OCI-LY3 (cell line): ENCODE data around the gene COMMD10.

Experiments used
- H2AFZ ChIP-seq: fragments of 200-600, 300-600 bp; shearing (Covaris generic); 2 replicates; pipeline ENCODE4 v1.6.0; 2014; ENCODE audit warnings: antibody characterized with exemption, low read depth, low read length
- H3K27ac ChIP-seq: fragments of 200-600, 300-600 bp; sonication (generic); 2 replicates; pipeline ENCODE4 v1.5.1; 2014; ENCODE audit warnings: mild to moderate bottlenecking, low read length, moderate library complexity, mixed read lengths
- H3K27me3 ChIP-seq: fragments of 200-600, 300-600 bp; sonication (generic); 2 replicates; pipeline ENCODE4 v1.6.1; 2014; ENCODE audit warnings: low read depth, low read length, mixed read lengths
- H3K36me3 ChIP-seq: fragments of 200-600, 300-600 bp; sonication (generic); replicated peaks from 2 replicates; pipeline ENCODE3; 2014; ENCODE audit warnings: low read depth, low read length, mixed read lengths
- H3K4me1 ChIP-seq: fragments of 300-600, 200-600 bp; sonication (generic); 2 replicates; pipeline ENCODE4 v1.6.1; 2014; ENCODE audit warnings: low read length, mixed read lengths
- H3K4me2 ChIP-seq: fragments of 200-600, 300-600 bp; sonication (generic); 2 replicates; pipeline ENCODE4 v1.6.1; 2014; ENCODE audit warnings: low read length, mixed read lengths
- H3K4me3 ChIP-seq: fragments of 300-600, 200-600 bp; sonication (generic); 2 replicates; pipeline ENCODE4 v1.5.1; 2014; ENCODE audit warnings: antibody characterized with exemption, mild to moderate bottlenecking, low read length, moderate library complexity
- H3K79me2 ChIP-seq: fragments of 300-600, 200-600 bp; shearing (Covaris generic); 2 replicates; pipeline ENCODE4 v1.6.1; 2014; ENCODE audit warnings: mild to moderate bottlenecking, low read length, mixed read lengths
- H3K9ac ChIP-seq: fragments of 300-600, 200-600 bp; shearing (Covaris generic); 2 replicates; pipeline ENCODE4 v1.6.0; 2014; ENCODE audit warnings: mild to moderate bottlenecking, low read length, moderate library complexity
- H3K9me3 ChIP-seq: fragments of 200-600, 300-600 bp; shearing (Covaris generic); 2 replicates; pipeline ENCODE4 v1.6.1; 2014; ENCODE audit warnings: low read length, mixed read lengths; ENCODE audit not compliant: insufficient read depth
- H4K20me1 ChIP-seq: fragments of 200-600, 300-600 bp; sonication (generic); 2 replicates; pipeline ENCODE4 v1.6.1; 2016; ENCODE audit warnings: low read length, mixed read lengths; ENCODE audit not compliant: insufficient read depth
- CTCF ChIP-seq: fragments of 200-600, 300-600 bp; sonication (generic); IDR thresholded peaks from 2 replicates; pipeline ENCODE4 v1.5.1; 2014; ENCODE audit warnings: antibody characterized with exemption, low read length, low read depth
- EZH2phosphoT487 ChIP-seq: fragments of 200-600 bp; shearing (Covaris generic); IDR thresholded peaks from 2 replicates; pipeline ENCODE4 v1.6.1; 2018; ENCODE audit warnings: antibody characterized with exemption, mixed run types, low read depth

COMMD10 gene

GRCh38 chr5:116234681-116235080 is 149.9 kb downstream of the COMMD10 start:
- Histone ChIP-seq H3K27ac (no peak overlapping the region), H3K4me3 (no peak overlapping the region)

GRCh38 chr5:116237917-116238500 is 153.2 kb downstream of the COMMD10 start:
- H3K27ac ChIP-seq: no peak overlapping the region
- no peaks in the 10 kb centered on the region for H3K27me3 ChIP-seq
- no peak overlapping the region for H3K9ac ChIP-seq
- H4K20me1 ChIP-seq: no peaks in the 10 kb centered on the region
- TF ChIP-seq EZH2phosphoT487: no peak
- TF ChIP-seq CTCF: no peak
- no peaks in the 10 kb centered on the region for H3K9me3 ChIP-seq
- no peak overlapping the region for H3K4me3 ChIP-seq
- no peaks in the 10 kb centered on the region for H3K36me3 ChIP-seq
- H2AFZ ChIP-seq: no peak overlapping the region
- no peak overlapping the region for H3K4me2 ChIP-seq
- H3K79me2 ChIP-seq: no peaks in the 10 kb centered on the region
- no peaks in the 10 kb centered on the region for H3K4me1 ChIP-seq

More at GRCh38 chr5:116234681-116235080, 149.9 kb downstream of the COMMD10 start:
- Histone ChIP-seq H4K20me1 (no peaks in the 10 kb centered on the region), H3K4me1 (no peaks in the 10 kb centered on the region), H3K9me3 (no peaks in the 10 kb centered on the region), H3K79me2 (no peaks in the 10 kb centered on the region), H3K9ac (no peak overlapping the region), H3K4me2 (no peak overlapping the region), H3K36me3 (no peaks in the 10 kb centered on the region), H3K27me3 (no peaks in the 10 kb centered on the region), H2AFZ (no peak overlapping the region)
- TF ChIP-seq EZH2phosphoT487: no peak

GRCh38 chr5:116242343-116242742 is 157.5 kb downstream of the COMMD10 start:
- Histone ChIP-seq H3K9ac (no peak overlapping the region), H3K4me1 (no peaks in the 10 kb centered on the region), H3K9me3 (no peaks in the 10 kb centered on the region), H2AFZ (no peak overlapping the region), H3K27me3 (no peaks in the 10 kb centered on the region), H3K79me2 (no peaks in the 10 kb centered on the region), H3K27ac (no peak overlapping the region), H3K4me2 (no peak overlapping the region), H4K20me1 (no peaks in the 10 kb centered on the region), H3K36me3 (no peaks in the 10 kb centered on the region), H3K4me3 (no peak overlapping the region)
- TF ChIP-seq CTCF: no peak
- TF ChIP-seq EZH2phosphoT487: no peak

GRCh38 chr5:116248432-116248831 is 163.6 kb downstream of the COMMD10 start:
- H3K27me3 ChIP-seq: no peaks in the 10 kb centered on the region
- H3K4me2 ChIP-seq: no peak overlapping the region
- no peak overlapping the region for H3K4me3 ChIP-seq
- H3K36me3 ChIP-seq: no peaks in the 10 kb centered on the region
- no peaks in the 10 kb centered on the region for H3K9me3 ChIP-seq
- H3K27ac ChIP-seq: no peak overlapping the region
- peaks cover 5% of the 10 kb centered on the region for H3K4me1 ChIP-seq
- TF ChIP-seq EZH2phosphoT487 (no peak), CTCF (no peak)
- no peak overlapping the region for H2AFZ ChIP-seq
- H3K79me2 ChIP-seq: no peaks in the 10 kb centered on the region
- H3K9ac ChIP-seq: no peak overlapping the region
- H4K20me1 ChIP-seq: no peaks in the 10 kb centered on the region
